ENCODE measurements around the gene CAND1.
"Not testable (repeated sequence)": the region's sequence is repeated elsewhere in the genome, so short reads cannot be mapped to it uniquely, and the experiment has no call there.

The CAND1 gene

DNA sequence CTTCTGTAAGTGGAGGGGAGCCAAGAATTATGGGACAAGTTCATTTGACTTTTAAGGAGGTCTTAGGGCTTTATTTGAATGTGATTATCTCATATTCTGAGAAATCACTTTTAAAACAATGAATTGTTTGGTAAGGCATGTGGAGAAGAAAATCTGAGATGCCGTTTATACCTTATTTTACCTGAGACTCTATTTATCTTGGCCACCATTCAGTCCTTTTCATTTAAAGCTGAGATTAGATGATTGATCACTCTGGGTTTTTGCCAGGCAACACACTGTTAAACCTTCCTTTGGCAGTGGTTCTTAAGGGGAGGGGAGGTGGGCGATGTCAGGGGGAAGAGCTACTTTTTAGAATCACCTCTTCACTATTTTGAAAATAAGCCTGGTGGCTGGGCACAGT lies 11.4 kb downstream of the CAND1 start:
- no peak for DNase-seq (ENCODE audit: low read depth in 2 of 2)

DNA sequence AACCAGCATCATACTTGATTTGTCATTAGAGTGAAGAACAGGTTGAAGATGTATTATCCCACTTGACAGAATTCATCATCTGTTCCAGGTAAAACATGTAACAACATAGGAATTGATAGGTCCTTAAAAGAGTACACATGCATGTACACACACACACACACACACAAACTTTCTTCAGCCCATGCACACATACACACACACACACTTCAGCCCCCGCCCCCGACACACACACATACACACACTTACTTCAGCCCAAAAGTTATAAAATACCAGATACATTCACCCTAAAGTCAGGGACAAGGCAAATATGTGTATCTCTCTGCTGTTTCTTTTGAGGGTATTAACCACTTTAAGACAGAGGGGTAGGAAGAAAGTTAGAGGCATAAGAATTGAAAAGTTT lies 15.4 kb downstream of the CAND1 start:
- DNase-seq (ENCODE audit: low read depth in 2 of 2): no peak

DNA sequence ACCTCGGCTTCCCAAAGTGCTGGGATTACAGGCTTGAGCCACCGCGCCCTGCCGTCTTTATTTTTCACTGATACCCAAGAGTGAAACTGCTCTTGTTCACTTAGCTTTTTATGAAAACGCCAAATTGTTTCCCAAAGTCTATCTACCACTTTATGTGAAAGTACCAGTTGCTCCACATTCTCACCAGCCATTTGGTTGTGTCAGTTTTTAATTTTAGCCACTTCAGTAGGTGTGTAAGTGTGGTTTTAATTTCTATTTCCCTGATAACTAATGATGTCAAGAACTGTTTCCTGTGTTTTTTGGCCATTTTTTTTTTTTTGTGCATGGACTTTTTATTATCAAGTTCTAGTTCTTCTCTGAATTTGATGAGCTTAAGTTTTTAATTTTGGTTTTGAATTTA lies 17.1 kb downstream of the CAND1 start:
- no peak for DNase-seq (ENCODE audit: low read depth in 2 of 2)

DNA sequence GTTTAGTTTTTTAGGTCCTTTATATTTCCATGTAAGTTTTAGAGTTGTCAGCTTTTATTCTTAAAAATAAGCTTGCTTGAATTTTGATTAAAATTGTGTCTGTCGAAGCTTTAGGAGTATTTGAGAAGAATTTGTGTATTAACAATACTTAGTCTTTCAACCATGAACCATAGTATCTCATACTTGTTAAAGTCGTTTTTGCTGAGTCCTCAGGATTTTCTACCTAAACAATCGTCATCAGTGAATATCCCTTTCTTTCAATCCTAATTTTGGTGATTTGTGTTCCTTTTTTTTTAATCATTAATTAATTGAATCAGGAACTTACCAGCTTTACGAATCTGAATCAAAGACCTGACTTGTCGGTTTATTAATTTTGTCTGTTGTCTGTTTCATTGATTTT lies 18.2 kb downstream of the CAND1 start:
- DNase-seq (ENCODE audit: low read depth in 2 of 2): no peak

DNA sequence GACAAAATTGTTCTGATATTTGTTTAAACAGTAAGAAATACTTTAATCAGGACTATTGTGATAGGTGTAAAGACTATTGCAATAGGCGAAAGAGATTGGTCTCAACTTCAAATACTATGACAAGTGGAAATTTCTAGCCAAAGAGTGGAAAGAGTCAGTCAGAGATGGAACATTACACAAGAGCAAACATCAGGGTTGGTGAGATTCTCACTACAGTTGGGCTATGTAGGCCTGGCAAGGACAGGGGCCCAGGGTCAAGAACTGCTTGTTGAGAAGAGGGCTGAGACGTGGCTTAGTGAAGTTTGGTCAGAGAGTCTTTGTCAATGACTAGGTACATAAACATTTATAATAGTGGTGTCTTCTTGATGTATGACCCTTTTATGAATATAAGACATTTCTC lies 19.4 kb downstream of the CAND1 start:
- DNase-seq (ENCODE audit: low read depth in 2 of 2): no peak

DNA sequence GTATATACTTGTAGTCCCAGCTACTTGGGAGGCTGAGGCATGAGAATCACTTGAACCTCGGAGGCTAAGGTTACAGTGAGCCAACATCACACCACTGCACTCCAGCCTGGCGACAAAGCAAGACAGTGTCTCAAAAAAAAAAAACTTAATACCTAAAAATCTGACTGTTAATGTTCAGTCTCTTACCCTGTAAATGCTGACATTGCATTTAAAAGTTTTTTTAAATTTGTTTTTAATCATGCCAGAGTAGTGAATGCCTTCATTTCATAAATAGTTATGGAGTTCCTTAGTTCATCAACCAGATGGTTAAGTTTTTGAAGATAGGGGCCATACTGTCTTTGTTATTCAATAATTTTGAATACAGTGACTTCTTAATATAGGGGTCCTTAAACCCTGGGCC lies 21.2 kb downstream of the CAND1 start:
- DNase-seq (ENCODE audit: low read depth in 2 of 2): no peak

DNA sequence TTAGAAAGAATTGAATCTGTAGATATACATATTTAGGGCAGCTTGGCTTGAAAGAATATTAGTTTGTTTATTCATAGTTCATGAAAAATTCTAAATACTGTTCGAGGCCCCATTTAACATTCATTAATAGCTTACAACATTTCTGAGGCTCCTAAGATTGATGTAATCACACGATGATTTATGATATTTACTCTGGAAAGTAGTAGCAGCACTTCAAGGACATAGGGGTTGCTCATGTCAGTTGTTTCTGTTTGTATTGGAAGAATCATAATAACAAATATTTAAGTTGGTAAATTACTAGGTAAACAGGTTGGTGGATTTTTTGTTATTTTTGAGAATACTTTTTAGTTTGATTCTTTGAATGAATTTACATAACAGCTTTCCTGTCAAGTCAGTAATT lies 30.4 kb downstream of the CAND1 start:
- DNase-seq (ENCODE audit: low read depth in 2 of 2): no peak

DNA sequence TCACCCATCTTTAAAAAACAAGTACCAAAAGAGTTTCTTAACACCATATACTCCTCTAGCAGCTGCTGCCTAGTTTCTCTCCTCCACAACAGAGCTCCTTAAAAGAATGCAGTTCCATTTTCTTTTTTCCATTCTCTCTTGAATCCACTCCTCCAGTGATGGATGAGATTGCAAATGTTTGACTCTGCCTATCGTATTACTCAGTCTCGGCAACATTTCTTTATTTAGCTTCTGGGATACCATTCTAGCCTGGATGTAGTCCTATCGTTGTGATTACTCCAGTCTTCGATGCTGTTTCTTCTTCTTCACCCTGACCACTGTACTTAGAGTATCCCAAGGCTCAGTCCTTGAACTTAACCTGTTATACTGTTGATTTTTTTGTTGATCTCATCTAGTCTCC lies 30.8 kb downstream of the CAND1 start:
- no peak for DNase-seq (ENCODE audit: low read depth in 2 of 2)

DNA sequence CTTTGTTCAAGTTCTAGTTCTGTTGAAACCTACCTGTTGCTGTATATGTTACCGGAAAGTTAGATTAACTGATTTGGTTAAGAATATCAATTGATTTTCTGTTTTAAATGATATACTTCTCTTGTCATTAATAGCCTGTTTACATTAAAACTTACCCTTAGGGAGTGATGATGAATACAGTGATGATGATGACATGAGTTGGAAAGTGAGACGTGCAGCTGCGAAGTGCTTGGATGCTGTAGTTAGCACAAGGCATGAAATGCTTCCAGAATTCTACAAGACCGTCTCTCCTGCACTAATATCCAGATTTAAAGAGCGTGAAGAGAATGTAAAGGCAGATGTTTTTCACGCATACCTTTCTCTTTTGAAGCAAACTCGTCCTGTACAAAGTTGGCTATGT lies 33.0 kb downstream of the CAND1 start:
- DNase-seq (ENCODE audit: low read depth in 2 of 2): no peak

DNA sequence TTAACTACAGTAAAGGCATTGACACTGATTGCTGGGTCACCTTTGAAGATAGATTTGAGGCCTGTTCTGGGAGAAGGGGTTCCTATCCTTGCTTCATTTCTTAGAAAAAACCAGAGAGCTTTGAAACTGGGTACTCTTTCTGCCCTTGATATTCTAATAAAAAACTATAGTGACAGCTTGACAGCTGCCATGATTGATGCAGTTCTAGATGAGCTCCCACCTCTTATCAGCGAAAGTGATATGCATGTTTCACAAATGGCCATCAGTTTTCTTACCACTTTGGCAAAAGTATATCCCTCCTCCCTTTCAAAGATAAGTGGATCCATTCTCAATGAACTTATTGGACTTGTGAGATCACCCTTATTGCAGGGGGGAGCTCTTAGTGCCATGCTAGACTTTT lies 36.4 kb downstream of the CAND1 start:
- no peak for DNase-seq (ENCODE audit: low read depth in 2 of 2)

DNA sequence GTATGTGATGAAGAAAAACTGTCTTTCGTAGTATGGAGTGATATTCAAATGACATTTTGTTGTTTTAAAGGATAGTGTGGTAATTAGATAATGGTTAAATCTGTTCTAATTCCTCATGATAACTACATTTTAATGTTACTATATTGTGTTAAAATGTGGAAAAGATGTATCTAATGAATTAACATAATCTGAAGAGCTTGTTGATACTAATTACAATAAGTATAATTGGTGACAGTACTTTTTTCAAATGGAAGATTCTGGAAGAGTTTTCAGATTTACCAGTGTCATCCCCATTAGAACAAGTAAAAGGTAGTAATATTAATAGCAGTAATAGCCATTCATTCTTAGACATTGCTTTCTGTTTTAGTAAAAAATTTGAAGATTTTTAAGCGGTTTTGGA lies 37.6 kb downstream of the CAND1 start:
- DNase-seq (ENCODE audit: low read depth in 2 of 2): no peak

DNA sequence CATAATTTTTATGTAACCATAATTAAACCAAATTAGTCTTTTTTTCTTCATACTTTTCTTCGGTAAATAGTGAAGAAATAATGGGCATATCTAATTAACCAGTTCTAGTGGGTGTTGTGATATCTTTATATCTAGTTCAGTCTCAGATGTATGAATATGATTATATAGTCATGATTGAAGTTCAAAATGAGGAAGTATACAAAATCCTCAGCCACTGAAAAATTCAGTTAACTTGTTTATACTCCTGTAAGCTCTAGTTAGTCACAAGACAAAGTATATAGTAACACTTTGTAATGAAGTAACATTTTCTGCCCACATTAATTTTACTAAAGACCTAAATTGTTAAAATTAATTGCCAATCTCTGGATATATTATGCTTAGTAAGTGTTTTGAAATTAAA lies 46.5 kb downstream of the CAND1 start:
- DNase-seq (ENCODE audit: low read depth in 2 of 2): no peak

DNA sequence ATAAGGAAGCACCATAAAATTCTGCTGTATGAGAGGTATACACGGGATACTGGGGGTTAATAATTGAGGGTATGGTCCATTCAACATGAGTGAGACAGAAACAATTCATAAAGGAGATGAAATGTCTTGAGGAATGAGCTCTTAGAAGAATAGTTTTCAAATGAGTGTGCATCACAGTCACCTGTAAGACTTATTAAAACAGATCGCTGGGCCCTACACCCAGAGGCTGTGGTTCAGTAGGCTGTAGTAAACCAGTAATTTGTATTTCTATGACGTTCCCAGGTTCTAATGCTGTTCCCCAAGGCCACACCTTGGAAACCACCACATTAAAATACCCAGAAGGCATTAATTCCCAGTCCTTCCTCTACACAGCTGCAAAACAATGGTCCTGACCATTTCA lies 49.6 kb downstream of the CAND1 start:
- no peak for DNase-seq (ENCODE audit: low read depth in 2 of 2)

DNA sequence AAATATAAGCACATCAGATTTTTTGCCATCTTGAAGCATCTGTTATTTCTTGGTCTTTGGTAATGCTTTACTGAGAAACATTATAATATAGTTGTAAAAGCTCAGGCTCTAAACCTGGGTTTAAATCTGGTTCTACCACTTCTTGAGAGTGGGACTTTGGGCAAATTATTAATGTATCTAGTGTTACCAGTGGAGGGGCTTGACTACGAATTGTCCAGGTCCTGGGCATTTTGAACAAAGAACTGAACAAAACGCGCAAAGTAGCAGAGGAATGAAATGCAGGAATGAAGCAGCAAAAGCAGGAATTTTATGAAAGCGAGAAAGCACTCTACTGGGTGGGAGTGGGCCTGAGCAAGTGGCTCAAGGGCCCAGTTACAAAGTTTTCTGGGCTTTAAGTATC lies 50.8 kb downstream of the CAND1 start:
- DNase-seq (ENCODE audit: low read depth in 2 of 2): no peak

DNA sequence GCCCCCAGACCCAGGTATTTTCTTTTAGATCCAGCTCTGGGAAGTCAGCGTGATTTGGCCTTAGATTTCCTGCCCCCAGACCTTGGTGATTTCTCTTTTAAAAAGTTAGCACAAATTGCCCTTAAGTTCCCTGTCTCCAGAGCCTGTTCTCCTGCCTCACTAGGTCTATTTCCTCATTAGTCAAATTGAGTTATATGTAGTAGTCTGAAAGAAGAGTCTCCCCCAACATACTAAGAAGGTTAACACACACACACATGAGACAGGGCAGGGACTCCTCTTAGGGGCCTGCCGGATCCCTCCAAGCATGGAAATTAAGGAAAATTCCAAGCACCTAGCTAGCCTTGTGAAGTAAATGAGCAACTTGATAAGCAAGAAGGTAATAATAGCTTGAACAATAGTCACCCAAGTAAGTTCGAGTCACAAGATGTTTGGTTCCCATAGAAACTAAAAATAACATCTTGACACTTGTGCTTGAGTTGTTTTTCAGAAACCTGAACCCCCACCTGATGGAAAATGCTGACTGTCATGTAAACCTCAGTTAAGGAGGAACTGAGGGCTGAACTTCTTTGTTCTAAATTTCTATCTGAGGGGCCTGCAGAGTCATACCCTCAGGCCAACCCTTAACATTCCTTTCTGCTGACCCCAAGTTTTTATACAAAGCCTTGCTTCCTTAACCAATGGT lies 51.6 kb downstream of the CAND1 start:
- DNase-seq (ENCODE audit: low read depth in 2 of 2): no peak

DNA sequence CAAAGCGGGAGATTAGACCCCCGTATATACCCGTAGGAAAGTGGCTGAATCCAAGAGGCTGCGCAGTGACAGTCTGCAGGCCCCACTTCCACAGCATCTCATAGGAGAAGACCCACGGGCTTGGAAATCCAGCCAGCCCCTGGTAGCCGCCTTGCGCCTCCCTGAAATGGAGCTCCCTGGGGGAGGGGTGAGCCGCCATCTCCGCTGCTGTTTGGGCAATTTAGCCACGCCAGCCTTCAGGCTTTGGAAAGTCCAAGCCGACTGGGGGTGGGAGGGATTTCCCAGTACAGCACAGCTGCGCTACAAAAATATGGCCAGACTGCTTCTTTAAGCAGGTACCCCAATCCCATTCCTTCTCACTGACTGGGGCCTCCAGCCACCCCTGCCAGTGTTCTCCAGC lies 53.4 kb downstream of the CAND1 start:
- DNase-seq (ENCODE audit: low read depth in 2 of 2): no peak

DNA sequence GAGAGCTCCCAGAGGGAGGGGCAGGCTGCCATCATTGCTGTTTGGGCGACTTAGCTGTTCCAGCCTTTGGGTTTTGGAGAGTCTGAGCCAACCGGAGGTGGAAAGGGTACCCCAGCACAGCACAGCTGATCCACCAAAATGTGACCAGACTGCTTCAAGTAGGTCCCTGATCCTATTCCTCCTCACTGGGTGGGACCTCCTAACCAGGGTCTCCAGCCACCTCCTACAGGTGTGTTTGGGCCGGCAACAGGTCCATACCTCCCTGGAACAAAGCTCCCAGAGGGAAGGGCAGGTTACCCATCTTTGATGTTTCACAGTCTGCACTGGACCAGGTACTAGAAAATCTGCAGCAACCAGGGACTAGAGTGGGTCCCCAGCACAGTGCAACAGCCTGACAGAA lies 53.8 kb downstream of the CAND1 start:
- DNase-seq (ENCODE audit: low read depth in 2 of 2): no peak

DNA sequence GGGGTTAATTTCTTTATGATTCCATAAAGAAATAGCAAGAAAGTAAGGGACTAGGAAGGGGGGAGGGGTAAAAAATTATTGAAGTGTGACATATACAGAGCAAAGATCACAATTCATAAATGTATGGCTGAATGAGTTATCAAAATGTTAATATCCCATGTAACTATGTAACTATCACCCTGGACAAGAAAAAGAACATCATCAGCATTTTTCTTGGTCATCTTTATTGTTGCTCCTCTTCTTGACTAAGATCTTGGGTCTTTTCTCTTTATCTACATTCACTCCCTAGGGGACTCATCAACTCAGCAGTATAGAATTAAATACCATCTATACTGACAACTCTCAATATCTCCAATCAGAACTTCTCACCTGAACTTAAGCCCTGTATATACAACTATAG lies 57.5 kb downstream of the CAND1 start:
- DNase-seq (ENCODE audit: low read depth in 2 of 2): no peak

DNA sequence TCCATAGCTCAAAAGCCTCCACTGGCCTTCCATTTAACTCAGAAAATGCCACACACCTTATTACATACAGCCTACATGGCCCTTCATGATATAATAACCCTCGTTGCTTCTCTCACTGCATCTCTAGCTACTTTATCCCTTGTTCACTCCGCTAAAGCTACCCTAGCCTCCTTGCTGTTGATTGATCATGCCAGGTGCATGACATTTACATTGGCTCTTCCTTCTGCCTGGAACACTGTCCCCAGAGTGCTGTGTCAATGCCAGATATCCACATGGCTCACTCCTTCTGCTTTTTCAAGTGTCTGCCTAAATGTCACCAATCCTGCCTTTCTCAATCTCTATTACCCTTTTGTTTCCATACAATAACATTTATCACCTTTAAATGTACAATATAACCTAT lies 58.3 kb downstream of the CAND1 start:
- no peak for DNase-seq (ENCODE audit: low read depth in 2 of 2)

DNA sequence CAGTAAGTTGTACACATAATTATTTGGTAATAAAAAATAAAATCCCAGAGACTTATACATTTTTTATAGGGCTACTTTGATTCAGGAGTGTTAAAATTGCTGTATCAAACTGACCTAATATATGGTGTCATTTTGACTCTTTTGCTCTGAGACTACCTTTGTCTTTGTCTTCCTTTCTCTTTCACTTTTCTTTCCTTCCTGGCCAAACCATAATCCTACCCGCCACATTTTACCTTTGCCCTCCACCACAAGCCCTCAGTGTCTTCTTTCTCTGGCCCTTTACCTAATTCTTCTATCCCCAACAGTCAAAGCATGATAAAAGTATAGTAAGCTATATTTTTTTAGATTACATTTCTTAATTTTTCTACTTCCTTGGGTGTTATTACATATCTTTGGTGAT lies 62.0 kb downstream of the CAND1 start:
- DNase-seq (ENCODE audit: low read depth in 2 of 2): no peak

DNA sequence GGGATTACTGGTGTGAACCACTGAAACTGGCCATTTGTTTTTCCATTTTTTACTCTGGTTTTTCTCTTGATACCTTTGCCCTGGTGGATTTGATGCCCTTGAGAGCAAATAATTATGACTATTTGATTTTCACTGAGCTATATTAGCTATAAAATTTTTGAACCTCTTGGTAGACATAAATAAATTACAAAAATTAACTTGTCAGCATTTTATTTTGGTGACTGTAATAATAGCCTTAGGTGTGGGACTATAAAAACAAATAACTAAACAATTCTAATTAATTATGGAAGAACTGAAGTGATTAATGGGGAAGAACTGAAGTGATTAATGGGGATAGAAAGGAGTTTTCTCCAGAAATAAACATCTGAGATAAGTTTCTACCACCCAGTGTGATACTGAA lies 62.7 kb downstream of the CAND1 start:
- DNase-seq (ENCODE audit: low read depth in 2 of 2): no peak

DNA sequence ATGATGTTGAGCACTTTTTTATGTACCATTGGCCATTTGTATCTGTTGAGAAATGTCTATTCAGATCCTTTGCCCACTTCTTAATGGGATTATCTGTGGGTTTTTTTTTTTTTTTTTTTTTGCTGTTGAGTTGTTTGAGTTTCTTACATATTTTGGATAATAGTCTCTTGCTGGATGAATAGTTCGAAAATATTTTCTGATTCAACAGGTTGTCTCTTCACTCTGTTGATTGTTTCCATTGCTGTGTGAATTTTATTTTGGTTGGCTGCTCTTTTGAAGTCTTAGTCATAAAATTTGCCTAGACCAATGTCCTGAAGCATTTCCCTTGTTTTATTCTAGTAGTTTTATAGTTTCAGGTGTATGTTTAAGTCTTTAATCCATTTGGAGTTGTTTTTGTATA lies 64.5 kb downstream of the CAND1 start:
- no peak for DNase-seq (ENCODE audit: low read depth in 2 of 2)

DNA sequence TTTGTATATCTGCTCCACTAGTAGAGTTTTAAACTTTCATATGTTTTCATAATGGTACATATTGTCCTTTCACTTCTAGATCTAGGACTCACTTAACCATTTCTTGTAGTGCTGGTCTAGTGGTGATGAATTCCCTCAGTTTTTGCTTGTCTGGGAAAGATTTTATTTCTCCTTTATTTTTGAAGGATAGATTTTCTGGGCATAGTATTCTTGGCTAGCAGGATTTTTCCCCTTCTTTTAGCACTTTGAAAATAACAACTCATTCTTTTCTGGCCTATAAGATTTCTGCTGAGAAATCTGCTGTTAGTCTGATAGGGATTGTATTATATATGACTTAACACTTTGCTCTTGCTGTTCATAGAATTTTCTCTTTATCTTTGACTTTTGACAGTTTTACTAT lies 69.3 kb downstream of the CAND1 start:
- DNase-seq (ENCODE audit: low read depth in 2 of 2): no peak

DNA sequence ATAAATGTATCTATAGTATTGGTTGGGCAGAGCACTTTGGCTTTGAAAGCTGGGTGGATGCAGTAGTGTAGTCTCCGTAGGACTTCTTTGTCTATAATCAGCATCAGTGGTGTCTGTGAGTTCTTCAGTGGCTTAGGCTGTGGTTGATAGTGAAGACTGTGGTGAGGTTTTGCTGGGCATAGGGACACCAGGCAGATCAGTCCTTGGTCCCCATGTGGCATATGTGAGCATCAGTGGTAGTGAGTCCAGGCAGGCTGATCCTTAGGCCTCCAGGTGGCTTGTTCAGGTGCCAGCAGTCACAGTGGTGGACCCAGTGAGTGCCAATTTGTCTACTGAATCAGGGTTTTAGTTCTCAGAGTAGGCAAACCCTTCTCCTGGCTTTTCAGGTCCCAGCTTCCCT lies 70.4 kb downstream of the CAND1 start:
- DNase-seq (ENCODE audit: low read depth in 2 of 2): no peak

DNA sequence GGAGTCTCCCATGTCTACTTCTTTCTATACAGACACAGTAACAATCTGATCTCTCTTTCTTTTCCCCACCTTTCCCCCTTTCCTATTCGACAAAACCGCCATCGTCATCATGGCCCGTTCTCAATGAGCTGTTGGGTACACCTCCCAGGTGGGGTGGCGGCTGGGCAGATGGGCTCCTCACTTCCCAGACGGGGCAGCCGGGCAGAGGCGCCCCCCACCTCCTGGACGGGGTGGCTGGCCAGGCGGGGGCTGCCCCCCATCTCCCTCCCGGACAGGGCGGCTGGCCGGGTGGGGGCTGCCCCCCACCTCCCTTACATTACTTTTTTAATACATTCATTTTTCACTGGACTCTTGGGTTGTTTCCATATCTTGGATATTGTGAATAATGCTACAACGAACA lies 71.9 kb downstream of the CAND1 start:
- DNase-seq (ENCODE audit: low read depth in 2 of 2): not testable (repeated sequence)
